GM12872 (cell line): ENCODE measurements around the gene P4HA3.

ENCODE experiments used
- CTCF ChIP-seq: IDR thresholded peaks from 3 replicates; pipeline ENCODE4 v1.5.1; 2011; ENCODE audit warnings: low read depth, mild to moderate bottlenecking, low read length, moderate library complexity; ENCODE audit not compliant: insufficient read depth

P4HA3 gene

GRCh38 chr11:74267014-74267413 lies 44.4 kb downstream of the P4HA3 start:
- no peak for TF ChIP-seq CTCF

- no peak for TF ChIP-seq CTCF
Observed at GRCh38 chr11:74265256-74265655, 46.2 kb downstream of the P4HA3 start.

GRCh38 chr11:74262725-74263124 lies 48.7 kb downstream of the P4HA3 start:
- TF ChIP-seq CTCF = no peak

DNA sequence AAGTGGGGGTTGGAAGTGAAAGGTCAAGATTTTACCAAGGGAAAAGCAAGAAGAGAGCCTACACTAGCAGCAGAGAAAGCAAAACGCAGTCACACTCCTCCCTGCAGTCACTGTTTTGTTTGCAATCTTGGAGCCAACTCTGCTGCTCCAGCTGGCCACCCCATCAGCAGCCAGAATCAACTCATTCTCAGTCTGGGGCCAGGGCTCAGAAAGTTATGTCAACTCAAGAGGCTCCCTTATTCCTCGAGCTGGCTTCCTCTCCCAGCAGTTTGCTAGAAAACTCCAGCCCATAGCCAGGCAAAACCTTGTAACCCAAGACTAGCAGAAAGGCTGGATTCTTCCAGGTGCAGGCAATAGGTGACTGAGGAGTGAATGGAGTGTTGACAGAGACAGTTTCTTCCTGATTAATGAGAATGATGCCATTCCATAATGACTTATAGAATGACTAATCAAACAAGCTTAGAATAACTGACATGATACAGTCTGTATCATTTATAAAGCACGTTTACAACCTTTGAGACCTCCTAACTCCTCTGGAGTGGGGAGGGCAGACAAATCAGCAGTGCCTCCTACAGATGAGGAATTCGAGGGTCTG lies 53.4 kb downstream of the P4HA3 start:
- no peak for TF ChIP-seq CTCF

DNA sequence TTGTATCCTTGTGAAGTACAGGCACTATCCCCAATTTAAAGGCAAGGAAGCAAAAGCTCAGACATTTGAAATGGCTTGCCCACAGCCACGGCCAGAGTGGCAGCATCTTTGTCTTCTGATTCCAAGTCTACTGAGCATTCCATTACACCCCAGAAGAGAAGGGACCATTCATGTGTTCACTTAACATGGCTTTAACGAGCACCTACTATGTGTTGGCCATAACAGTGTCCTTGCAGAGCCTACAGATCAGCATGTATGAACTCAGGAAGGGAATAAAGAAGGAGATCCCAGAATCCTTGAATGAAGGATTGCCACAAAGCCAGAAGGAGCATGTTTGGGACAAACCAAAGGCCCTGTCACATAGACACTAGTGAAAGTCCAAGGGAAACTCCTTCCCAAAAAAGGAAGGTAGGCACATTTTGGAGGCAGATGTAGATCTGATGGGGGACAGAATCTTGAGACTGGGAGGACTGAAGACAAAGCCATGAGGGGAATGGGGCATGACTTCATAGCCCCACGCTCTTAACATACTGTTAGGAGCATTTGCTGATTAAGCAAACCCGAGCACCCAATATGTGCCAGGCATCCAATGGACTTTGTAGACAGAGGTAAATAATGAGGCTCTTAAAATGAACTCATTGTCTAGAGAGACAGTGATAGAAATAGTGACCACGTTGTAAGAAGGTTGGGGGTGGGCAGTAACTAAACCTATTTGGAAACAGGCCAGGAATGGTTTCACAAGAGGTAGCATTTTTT lies 54.9 kb downstream of the P4HA3 start:
- no peak for TF ChIP-seq CTCF

DNA sequence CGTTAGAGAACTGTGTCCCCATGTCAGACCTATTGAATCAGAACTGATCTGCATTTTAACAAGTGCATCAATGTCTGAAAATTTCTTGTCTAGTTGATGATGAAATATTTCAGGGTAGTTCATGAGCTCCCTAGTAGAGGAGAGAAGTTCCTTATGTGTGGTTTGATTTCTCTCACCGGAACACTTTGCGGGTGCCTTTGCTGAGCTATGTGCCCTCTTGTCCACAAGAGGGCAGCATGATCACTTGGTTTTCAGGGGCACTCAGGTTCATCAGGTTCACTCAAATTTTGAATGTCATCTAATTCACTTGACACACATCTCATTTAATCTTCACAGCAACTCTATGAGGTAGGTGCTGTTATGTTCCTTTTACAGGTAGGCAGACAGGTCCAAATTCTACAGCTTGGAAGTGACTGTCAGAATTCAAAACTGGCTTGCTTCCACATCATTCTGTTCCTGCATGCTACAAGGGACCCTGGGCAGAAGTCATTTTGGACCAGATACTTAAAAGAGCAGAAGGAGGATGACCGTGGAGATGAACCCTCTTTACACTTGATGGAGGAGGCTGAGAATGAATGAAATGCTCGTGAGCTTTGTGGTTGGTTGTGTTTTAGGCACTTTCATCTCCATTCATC lies 55.6 kb downstream of the P4HA3 start:
- TF ChIP-seq CTCF = peak; percentile 91

GRCh38 chr11:74253361-74253760 lies 58.1 kb downstream of the P4HA3 start:
- no peak for TF ChIP-seq CTCF
